Prostate gland (tissue), 2 donors: ENCODE data around the gene SLC25A47.

ENCODE experiments used
- CTCF ChIP-seq, 4 experiments: fragments of 200-600 bp in 2 of 4; fragments of 450-650 bp in 2 of 4; sonication (generic) in 2 of 4; IDR thresholded peaks; 1 replicate in 3 of 4; 2 replicates in 1 of 4; pipeline ENCODE4 v1.5.1; 2016 to 2019; ENCODE audit warnings: antibody characterized with exemption in 4 of 4, mild to moderate bottlenecking in 2 of 4, moderate library complexity in 2 of 4
- POLR2A ChIP-seq: fragments of 450-650 bp; IDR thresholded peaks from one replicate; pipeline ENCODE4 v1.6.1; 2016; ENCODE audit warnings: antibody characterized with exemption, mild to moderate bottlenecking
- POLR2AphosphoS5 ChIP-seq: sonication (generic); formaldehyde crosslinking; IDR thresholded peaks from one replicate; pipeline ENCODE4 v1.6.1; 2017; ENCODE audit warnings: antibody characterized with exemption

- TF ChIP-seq CTCF (IDR thresholded peaks at IDR 0.05), result no peak
- no peak for TF ChIP-seq POLR2AphosphoS5
- TF ChIP-seq POLR2A, result no peak
These were observed 47.9 kb upstream of the SLC25A47 start for GRCh38 chr14:100275214-100275613.
